Cardiac muscle cell (in vitro differentiated cells and primary cell): ENCODE results near the gene LGI2. TPM values are rescaled to one million over a fixed set of nuclear protein-coding genes. Genes with fewer than 3 reads are reported as not detected.
"Not testable (repeated sequence)": the region's sequence is repeated elsewhere in the genome, so short reads cannot be mapped to it uniquely, and the experiment has no call there.

Experiments used
- DNase-seq, 2 donors: peaks; one replicate each; pipeline versions ENCODE4 v3.0.0 to v3.0.0-alpha.2; 2010 to 2017; ENCODE audit warnings: low read depth in 1 of 2, low spot score in 1 of 2
- H3K27ac ChIP-seq: fragments of 200-600 bp; sonication (generic); 2 replicates; pipeline ENCODE4 v1.5.1; 2016
- H3K27me3 ChIP-seq: fragments of 200-600 bp; sonication (generic); 2 replicates; pipeline ENCODE4 v1.6.0; 2016; ENCODE audit warnings: control low read depth
- H3K36me3 ChIP-seq: fragments of 200-600 bp; sonication (generic); 2 replicates; pipeline ENCODE4 v1.5.1; 2016; ENCODE audit warnings: control low read depth
- H3K4me1 ChIP-seq: fragments of 200-600 bp; sonication (generic); 2 replicates; pipeline ENCODE4 v1.8.1; 2017; ENCODE audit warnings: low read depth, mild to moderate bottlenecking, mixed run types
- H3K4me3 ChIP-seq: fragments of 200-600 bp; sonication (generic); 2 replicates; pipeline ENCODE4 v1.5.1; 2016; ENCODE audit warnings: mild to moderate bottlenecking
- H3K9me3 ChIP-seq: fragments of 200-600 bp; sonication (generic); 2 replicates; pipeline ENCODE4 v1.5.1; 2017; ENCODE audit warnings: low read depth, mild to moderate bottlenecking, control low read depth
- CTCF ChIP-seq: IDR thresholded peaks from 2 replicates; pipeline ENCODE4 v1.5.1; 2012; ENCODE audit warnings: low read depth, mild to moderate bottlenecking, low read length
- polyA plus RNA-seq: library from polyadenylated mRNA; unstranded; fragments of >200 nt; fragmentation: Nextera tagmentation; extraction: Ambion mirVana; gene quantifications from 2 replicates; pipeline ENCODE4 v1.2.1, GENCODE V29; 2016
- total RNA-seq: library from RNA; depleted of rRNA; stranded (reverse); fragments of >200 nt; gene quantifications from 2 replicates; pipeline ENCODE4 v1.2.3, GENCODE V29; 2016

The LGI2 gene
- total and polyA plus RNA-seq, 2 experiments from 2014 or later, result 7.2 to 8.7 TPM

GRCh38 chr4:25070545-25070944 lies 39.8 kb upstream of the LGI2 start:
- no peaks in the 10 kb centered on the region for H3K36me3 ChIP-seq
- H3K27me3 ChIP-seq, result no peaks in the 10 kb centered on the region
- no peak overlapping the region for H3K4me3 ChIP-seq
- no peak for DNase-seq
- TF ChIP-seq CTCF, result no peak
- H3K9me3 ChIP-seq, result no peaks in the 10 kb centered on the region
- no peak overlapping the region for H3K27ac ChIP-seq
- peaks cover 5% of the 10 kb centered on the region for H3K4me1 ChIP-seq

- no peaks in the 10 kb centered on the region for H3K4me1 ChIP-seq
- no peak overlapping the region for H3K27ac ChIP-seq
- no peak overlapping the region for H3K4me3 ChIP-seq
- no peaks in the 10 kb centered on the region for H3K27me3 ChIP-seq
- no peak for TF ChIP-seq CTCF
- no peak for DNase-seq
- H3K36me3 ChIP-seq, result no peaks in the 10 kb centered on the region
- no peaks in the 10 kb centered on the region for H3K9me3 ChIP-seq
Observed at GRCh38 chr4:25069014-25069413, 38.3 kb upstream of the LGI2 start.

GRCh38 chr4:25068386-25068785 lies 37.6 kb upstream of the LGI2 start:
- Histone ChIP-seq H3K27ac (no peak overlapping the region), H3K4me1 (no peaks in the 10 kb centered on the region), H3K4me3 (no peak overlapping the region), H3K36me3 (no peaks in the 10 kb centered on the region), H3K27me3 (no peaks in the 10 kb centered on the region), H3K9me3 (no peaks in the 10 kb centered on the region)
- DNase-seq, result no peak
- TF ChIP-seq CTCF, result no peak

GRCh38 chr4:25065932-25066590 lies 35.3 kb upstream of the LGI2 start:
- H3K9me3 ChIP-seq, result no peaks in the 10 kb centered on the region
- H3K27ac ChIP-seq, result no peak overlapping the region
- no peaks in the 10 kb centered on the region for H3K4me1 ChIP-seq
- DNase-seq, result peak in 1 of 2 donors; percentile 72
- no peak for TF ChIP-seq CTCF
- H3K27me3 ChIP-seq, result no peaks in the 10 kb centered on the region
- no peaks in the 10 kb centered on the region for H3K36me3 ChIP-seq
- no peak overlapping the region for H3K4me3 ChIP-seq

GRCh38 chr4:25065431-25065858 lies 34.7 kb upstream of the LGI2 start:
- Histone ChIP-seq H3K4me1 (no peaks in the 10 kb centered on the region), H3K27me3 (no peaks in the 10 kb centered on the region), H3K9me3 (no peaks in the 10 kb centered on the region), H3K4me3 (no peak overlapping the region), H3K36me3 (no peaks in the 10 kb centered on the region), H3K27ac (no peak overlapping the region)
- no peak for DNase-seq
- TF ChIP-seq CTCF, result no peak

- H3K36me3 ChIP-seq, DNase-seq, H3K27me3 ChIP-seq, H3K4me3 ChIP-seq, H3K4me1 ChIP-seq, H3K9me3 ChIP-seq, H3K27ac ChIP-seq: not testable (repeated sequence)
Observed at GRCh38 chr4:25064447-25064846, 33.7 kb upstream of the LGI2 start.
